GM23338 (cell line): Measurements from ENCODE around the gene INPP5A. TPM values are rescaled to one million over a fixed set of nuclear protein-coding genes. Genes with fewer than 3 reads are reported as not detected.

Experiments used
- ATAC-seq: fragments of 200-7000 bp; cut with Tn5 transposase; 3 replicates; pipeline ENCODE4 v1.9.1; 2020
- DNase-seq: peaks from one replicate; pipeline ENCODE4 v3.0.0-alpha.2; 2015; ENCODE audit warnings: low spot score
- H2AFZ ChIP-seq: fragments of 200-600 bp; sonication (generic); 2 replicates; pipeline ENCODE4 v1.8.0; 2016; ENCODE audit warnings: antibody characterized with exemption, mild to moderate bottlenecking, moderate library complexity
- H3F3A ChIP-seq: fragments of 200-600 bp; sonication (generic); replicated peaks from 2 replicates; pipeline ENCODE4 v1.8.0; 2017; ENCODE audit warnings: antibody characterized with exemption, mixed run types, low read depth
- H3K27ac ChIP-seq: fragments of 200-600 bp; sonication (generic); 2 replicates; pipeline ENCODE4 v1.6.1; 2016; ENCODE audit warnings: low read depth
- H3K27me3 ChIP-seq: fragments of 200-600 bp; sonication (generic); 2 replicates; pipeline ENCODE4 v1.8.0; 2016; ENCODE audit warnings: mild to moderate bottlenecking, mixed run types, moderate library complexity; ENCODE audit not compliant: insufficient read depth
- H3K36me3 ChIP-seq: fragments of 200-600 bp; sonication (generic); 2 replicates; pipeline ENCODE4 v1.8.0; 2016; ENCODE audit warnings: mild to moderate bottlenecking; ENCODE audit not compliant: insufficient read depth
- H3K4me1 ChIP-seq: fragments of 200-600 bp; sonication (generic); 2 replicates; pipeline ENCODE4 v1.8.0; 2016; ENCODE audit warnings: mild to moderate bottlenecking, moderate library complexity; ENCODE audit not compliant: insufficient read depth
- H3K4me2 ChIP-seq: fragments of 200-600 bp; sonication (generic); 2 replicates; pipeline ENCODE4 v1.7.1; 2017; ENCODE audit warnings: mixed run types
- H3K4me3 ChIP-seq: fragments of 200-600 bp; sonication (generic); 2 replicates; pipeline ENCODE4 v1.6.1; 2016; ENCODE audit warnings: mixed run types
- H3K79me2 ChIP-seq: fragments of 200-600 bp; sonication (generic); replicated peaks from 2 replicates; pipeline ENCODE4 v1.8.0; 2017; ENCODE audit warnings: mild to moderate bottlenecking; ENCODE audit not compliant: insufficient read depth
- H3K9me2 ChIP-seq: fragments of 200-600 bp; sonication (generic); 2 replicates; pipeline ENCODE4 v1.8.0; 2017; ENCODE audit not compliant: insufficient read depth
- H4K20me1 ChIP-seq: fragments of 200-600 bp; sonication (generic); replicated peaks from 2 replicates; pipeline ENCODE4 v1.8.0; 2017; ENCODE audit warnings: mild to moderate bottlenecking; ENCODE audit not compliant: insufficient read depth
- H3K27ac Mint-ChIP-seq: 2 replicates; pipeline ENCODE4 v1.8.0; 2020; ENCODE audit warnings: inconsistent platforms, mild to moderate bottlenecking, moderate library complexity, mixed read lengths
- H3K27me3 Mint-ChIP-seq: 3 replicates; pipeline ENCODE4 v1.8.0; 2022; ENCODE audit warnings: low read depth, mild to moderate bottlenecking, moderate library complexity, mixed read lengths, inconsistent platforms; ENCODE audit not compliant: insufficient read depth, poor library complexity
- H3K36me3 Mint-ChIP-seq: 3 replicates; pipeline ENCODE4 v1.8.0; 2021; ENCODE audit warnings: low read depth, mild to moderate bottlenecking, inconsistent platforms, moderate library complexity, mixed read lengths
- H3K4me1 Mint-ChIP-seq: 3 replicates; pipeline ENCODE4 v1.8.0; 2020; ENCODE audit warnings: mild to moderate bottlenecking, inconsistent platforms, mixed read lengths
- H3K4me3 Mint-ChIP-seq: 3 replicates; pipeline ENCODE4 v1.8.0; 2021; ENCODE audit warnings: moderate library complexity, mild to moderate bottlenecking, inconsistent platforms, mixed read lengths
- H3K9me3 Mint-ChIP-seq: 3 replicates; pipeline ENCODE4 v1.8.0; 2020; ENCODE audit warnings: moderate library complexity, mild to moderate bottlenecking, inconsistent platforms, mixed read lengths
- CREB1 ChIP-seq: fragments of 250-450 bp; sonication (Bioruptor Pico); IDR thresholded peaks from 2 replicates; pipeline ENCODE4 v1.5.0; 2020; ENCODE audit warnings: low read depth, mild to moderate bottlenecking, moderate library complexity
- CTCF ChIP-seq, 2 experiments: fragments of 200-600 bp in 1 of 2; sonication (generic) in 1 of 2; conservative IDR thresholded peaks; 2 replicates each; pipeline versions ENCODE4 v1.5.1 to v1.6.1; 2016 to 2017; ENCODE audit warnings: antibody characterized with exemption in 2 of 2, low read depth in 2 of 2, mild to moderate bottlenecking in 2 of 2, moderate library complexity in 1 of 2
- ETS1 ChIP-seq: IDR thresholded peaks from 2 replicates; pipeline ENCODE4 v1.6.1; 2016; ENCODE audit warnings: antibody characterized with exemption
- EZH2 ChIP-seq: fragments of 200-600 bp; sonication (generic); IDR thresholded peaks from one replicate; pipeline ENCODE4 v1.8.0; 2017; ENCODE audit warnings: antibody characterized with exemption, mild to moderate bottlenecking, low read depth; ENCODE audit not compliant: unreplicated experiment
- EZH2phosphoT487 ChIP-seq: fragments of 200-600 bp; sonication (generic); IDR thresholded peaks from one replicate; pipeline ENCODE4 v1.8.1; 2018; ENCODE audit warnings: antibody characterized with exemption; ENCODE audit not compliant: unreplicated experiment
- JUNB ChIP-seq: IDR thresholded peaks from one replicate; pipeline ENCODE4 v1.6.1; 2016; ENCODE audit warnings: antibody characterized with exemption; ENCODE audit not compliant: unreplicated experiment
- NANOG ChIP-seq: IDR thresholded peaks from 2 replicates; pipeline ENCODE4 v1.6.1; 2016; ENCODE audit warnings: antibody characterized with exemption, borderline replicate concordance
- POLR2AphosphoS5 ChIP-seq: IDR thresholded peaks from 2 replicates; pipeline ENCODE4 v1.6.1; 2016; ENCODE audit warnings: antibody characterized with exemption, low read depth
- REST ChIP-seq: IDR thresholded peaks from one replicate; pipeline ENCODE4 v1.6.1; 2018; ENCODE audit warnings: antibody characterized with exemption; ENCODE audit not compliant: unreplicated experiment
- STAT1 ChIP-seq: IDR thresholded peaks from one replicate; pipeline ENCODE4 v1.6.1; 2016; ENCODE audit warnings: antibody characterized with exemption; ENCODE audit not compliant: unreplicated experiment
- ZNF114 ChIP-seq: fragments of 250-450 bp; sonication (Bioruptor Pico); IDR thresholded peaks from 2 replicates; pipeline ENCODE4 v1.5.0; 2020; ENCODE audit warnings: mild to moderate bottlenecking, moderate library complexity
- ZNF331 ChIP-seq: fragments of 250-450 bp; sonication (Bioruptor Pico); IDR thresholded peaks from 2 replicates; pipeline ENCODE4 v1.5.0; 2020; ENCODE audit warnings: low read depth, mild to moderate bottlenecking, moderate library complexity
- ZNF462 ChIP-seq: fragments of 250-450 bp; sonication (Bioruptor Pico); IDR thresholded peaks from 2 replicates; pipeline ENCODE4 v1.5.0; 2020; ENCODE audit warnings: mild to moderate bottlenecking, moderate library complexity
- polyA plus RNA-seq: library from polyadenylated mRNA; unstranded; fragments of >200 nt; fragmentation: Nextera tagmentation; extraction: Ambion mirVana; gene quantifications from 2 replicates; pipeline ENCODE4 v1.2.1, GENCODE V29; 2016
- total RNA-seq: library from RNA; depleted of rRNA; stranded (reverse); fragments of >200 nt; shearing (Covaris generic); gene quantifications from 2 replicates; pipeline ENCODE4 v1.2.3, GENCODE V29; 2014

Gene INPP5A
- total and polyA plus RNA-seq, 2 experiments from 2014 or later, result 5.9 to 40.6 TPM

- no peaks in the 10 kb centered on the region for H3K27me3 ChIP-seq
- H3K9me2 ChIP-seq, result no peaks in the 10 kb centered on the region
- no peaks in the 10 kb centered on the region; the same call in 2 of the 3 replicates for H3K36me3 Mint-ChIP-seq
- no peak overlapping the region for H3K27ac ChIP-seq
- DNase-seq, result no peak
- no peaks in the 10 kb centered on the region for H4K20me1 ChIP-seq
- no peak overlapping the region for H3K4me3 Mint-ChIP-seq
- H3K79me2 ChIP-seq, result no peaks in the 10 kb centered on the region
- no peaks in the 10 kb centered on the region for H3K9me3 Mint-ChIP-seq
- H3K4me1 Mint-ChIP-seq, result no peaks in the 10 kb centered on the region
- no peaks in the 10 kb centered on the region for H3K4me1 ChIP-seq
- no peaks in the 10 kb centered on the region for H3F3A ChIP-seq
- no peak overlapping the region for H3K4me3 ChIP-seq
- H3K27me3 Mint-ChIP-seq, result peaks cover 4% of the 10 kb centered on the region
- no peak overlapping the region for H3K27ac Mint-ChIP-seq
- no peak for TF ChIP-seq NANOG
- TF ChIP-seq ETS1, result no peak
- no peak for TF ChIP-seq ZNF114
- TF ChIP-seq EZH2, result no peak
- no peak for TF ChIP-seq ZNF331 (CRISPR knock-in tag)
- TF ChIP-seq CREB1 (CRISPR knock-in tag), result no peak
- TF ChIP-seq REST, result no peak
- TF ChIP-seq STAT1, result no peak
- TF ChIP-seq CTCF (conservative IDR thresholded peaks at IDR 0.05; ENCODE audit: low read depth in 2 of 2), result no peak
- TF ChIP-seq POLR2AphosphoS5, result no peak
- no peak for TF ChIP-seq ZNF462 (CRISPR knock-in tag)
- TF ChIP-seq EZH2phosphoT487, result no peak
- no peak for TF ChIP-seq JUNB
- H3K4me2 ChIP-seq, result no peak overlapping the region
- no peak overlapping the region for H2AFZ ChIP-seq
- ATAC-seq, result no peak
- H3K36me3 ChIP-seq, result no peaks in the 10 kb centered on the region; the same call in 1 of the 2 replicates
Observed at GRCh38 chr10:132659206-132660091, 121.9 kb downstream of the INPP5A start.
